Measurements from ENCODE around the gene PCNX3. TPM values are rescaled to one million over a fixed set of nuclear protein-coding genes. Genes with fewer than 3 reads are reported as not detected.
A peak's percentile ranks its signal among the peaks of the same experiment; 100 is the strongest.

PCNX3 gene
- total RNA-seq, 1 donor from 2014 or later = 45.6 TPM

DNA sequence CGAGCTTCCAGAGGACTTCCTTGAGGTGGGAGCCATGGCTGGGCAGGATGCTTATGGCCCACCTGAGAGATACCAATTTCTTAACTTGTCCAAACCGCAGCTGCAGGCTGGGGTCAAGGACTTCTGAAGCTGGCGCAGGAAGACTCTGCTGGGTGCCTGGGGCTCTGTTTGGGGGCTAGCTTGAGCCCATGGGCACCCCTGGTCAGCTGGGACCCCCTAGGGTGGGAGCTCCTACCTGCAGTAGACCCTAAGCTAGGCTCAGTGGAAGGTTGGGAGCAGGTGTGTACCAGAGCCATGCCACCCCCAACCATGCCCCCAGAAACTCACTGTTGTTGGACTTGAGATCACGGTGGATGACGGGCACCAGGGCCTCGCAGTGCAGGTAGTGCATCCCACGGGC is 2.9 kb upstream of the PCNX3 start:
- no peak overlapping the region for H3K27ac ChIP-seq (ENCODE audit: low read depth, low read length)
- H3K79me2 ChIP-seq (ENCODE audit: insufficient read depth, low read length) = peaks cover 88% of the 10 kb centered on the region
- H4K20me1 ChIP-seq (ENCODE audit: insufficient read depth, low read length) = peaks cover 63% of the 10 kb centered on the region
- H3K9me3 ChIP-seq (ENCODE audit: insufficient read depth, low read depth, low read length) = no peaks in the 10 kb centered on the region
- peak overlapping the region; percentile 83 for H3K9ac ChIP-seq (ENCODE audit: low read length)
- DNase-seq (ENCODE audit: low read depth) (no peak), FAIRE-seq (no peak)
- H3K4me1 Mint-ChIP-seq (ENCODE audit: low read depth, unreplicated experiment) = peaks cover 33% of the 10 kb centered on the region
- peaks cover 2% of the 10 kb centered on the region for H3K36me3 ChIP-seq (ENCODE audit: insufficient read depth, low read length)
- H3K27me3 Mint-ChIP-seq (ENCODE audit: low read depth, unreplicated experiment) = no peaks in the 10 kb centered on the region
- no peak overlapping the region for H2AFZ ChIP-seq (ENCODE audit: low read depth, low read length)
- no peak for TF ChIP-seq CTCF (IDR thresholded peaks at IDR 0.05; ENCODE audit: insufficient read depth, low read depth, low read length)
- TF ChIP-seq EZH2 (IDR thresholded peaks at IDR 0.05; ENCODE audit: insufficient read depth, low read length) = no peak
- peak overlapping the region; percentile 81 for H3K4me3 ChIP-seq (ENCODE audit: insufficient read depth, low read depth, low read length)
- peak overlapping the region; percentile 89 for H3K4me3 Mint-ChIP-seq (ENCODE audit: unreplicated experiment)
- H3K4me1 ChIP-seq (ENCODE audit: insufficient read depth, low read length) = peaks cover 41% of the 10 kb centered on the region
- H3K27me3 ChIP-seq (ENCODE audit: insufficient read depth, low read length) = no peaks in the 10 kb centered on the region
- H3K9me3 Mint-ChIP-seq (ENCODE audit: unreplicated experiment) = no peaks in the 10 kb centered on the region
- H3K27ac Mint-ChIP-seq (ENCODE audit: unreplicated experiment) = peak overlapping the region; percentile 93
- H3K4me2 ChIP-seq (ENCODE audit: low read length) = peak overlapping the region; percentile 97
- peaks cover 18% of the 10 kb centered on the region for H3K36me3 Mint-ChIP-seq (ENCODE audit: low read depth, unreplicated experiment)

- Histone ChIP-seq H3K27me3 (ENCODE audit: insufficient read depth, low read length) (no peaks in the 10 kb centered on the region), H3K9me3 (ENCODE audit: insufficient read depth, low read depth, low read length) (no peaks in the 10 kb centered on the region), H3K4me2 (ENCODE audit: low read length) (peak overlapping the region; percentile 97), H2AFZ (ENCODE audit: low read depth, low read length) (peak overlapping the region; percentile 66), H3K9ac (ENCODE audit: low read length) (peak overlapping the region; percentile 83), H3K4me3 (ENCODE audit: insufficient read depth, low read depth, low read length) (peak overlapping the region; percentile 81), H3K79me2 (ENCODE audit: insufficient read depth, low read length) (peaks cover 88% of the 10 kb centered on the region), H3K27ac (ENCODE audit: low read depth, low read length) (peak overlapping the region; percentile 79), H3K4me1 (ENCODE audit: insufficient read depth, low read length) (peaks cover 39% of the 10 kb centered on the region), H4K20me1 (ENCODE audit: insufficient read depth, low read length) (peaks cover 63% of the 10 kb centered on the region), H3K36me3 (ENCODE audit: insufficient read depth, low read length) (peaks cover 6% of the 10 kb centered on the region)
- Mint-ChIP-seq H3K4me1 (ENCODE audit: low read depth, unreplicated experiment) (peaks cover 33% of the 10 kb centered on the region), H3K9me3 (ENCODE audit: unreplicated experiment) (no peaks in the 10 kb centered on the region), H3K4me3 (ENCODE audit: unreplicated experiment) (peak overlapping the region; percentile 89), H3K36me3 (ENCODE audit: low read depth, unreplicated experiment) (peaks cover 16% of the 10 kb centered on the region), H3K27ac (ENCODE audit: unreplicated experiment) (peak overlapping the region; percentile 41), H3K27me3 (ENCODE audit: low read depth, unreplicated experiment) (no peaks in the 10 kb centered on the region)
- DNase-seq (ENCODE audit: low read depth) (no peak), FAIRE-seq (no peak)
- TF ChIP-seq EZH2 (IDR thresholded peaks at IDR 0.05; ENCODE audit: insufficient read depth, low read length) (no peak), CTCF (IDR thresholded peaks at IDR 0.05; ENCODE audit: insufficient read depth, low read depth, low read length) (no peak)
Measured at GRCh38 chr11:65613091-65613928, 2.3 kb upstream of the PCNX3 start.
